Thymus (tissue), 11 donors: Measurements from ENCODE around the gene CCND2. TPM values are rescaled to one million over a fixed set of nuclear protein-coding genes. Genes with fewer than 3 reads are reported as not detected.

Experiments used
- DNase-seq, 9 donors: peaks; one replicate each; pipeline ENCODE4 v3.0.0-alpha.2; 2013; ENCODE audit warnings: low spot score in 9 of 9, low read depth in 6 of 9, missing footprints in 1 of 9
- H3K27ac ChIP-seq, 2 donors: one replicate each; pipeline ENCODE4 v1.5.1; 2013; ENCODE audit warnings: control low read depth in 1 of 2, low read depth in 1 of 2, low read length in 1 of 2, mild to moderate bottlenecking in 1 of 2, moderate library complexity in 1 of 2
- H3K27me3 ChIP-seq, 2 donors: one replicate each; pipeline ENCODE4 v1.5.1; 2013; ENCODE audit warnings: low read length in 1 of 2; ENCODE audit not compliant: control insufficient read depth in 2 of 2, insufficient read depth in 1 of 2
- H3K36me3 ChIP-seq, 2 donors: one replicate each; pipeline ENCODE4 v1.5.1; 2013; ENCODE audit warnings: low read length in 1 of 2, mild to moderate bottlenecking in 1 of 2, moderate library complexity in 1 of 2; ENCODE audit not compliant: control insufficient read depth in 2 of 2, insufficient read depth in 2 of 2
- H3K4me1 ChIP-seq, 2 donors: one replicate each; pipeline ENCODE4 v1.5.1; 2013; ENCODE audit warnings: low read length in 2 of 2; ENCODE audit not compliant: control insufficient read depth in 2 of 2, insufficient read depth in 2 of 2
- H3K4me3 ChIP-seq, 2 donors: one replicate each; pipeline ENCODE4 v1.5.1; 2013; ENCODE audit warnings: low read length in 2 of 2, control low read depth in 1 of 2, mild to moderate bottlenecking in 1 of 2
- H3K9me3 ChIP-seq, 2 donors: one replicate each; pipeline ENCODE4 v1.5.1; 2013; ENCODE audit warnings: low read length in 1 of 2, mild to moderate bottlenecking in 1 of 2; ENCODE audit not compliant: control insufficient read depth in 2 of 2, insufficient read depth in 1 of 2
- WGBS: extraction: QIAGEN DNeasy Blood & Tissue Kit; methylation state at CpG from one replicate; pipeline ENCODE4 v1.1.7; 2013; 5-methylcytosine and 5-hydroxymethylcytosine counted together
- polyA plus RNA-seq: library from polyadenylated mRNA; stranded (reverse); fragments of 200-250 nt; gene quantifications from one replicate; pipeline ENCODE4 v1.2.3, GENCODE V29; 2013
- total RNA-seq: library from RNA; stranded (reverse); fragments of 120-200 nt; gene quantifications from one replicate; pipeline ENCODE4 v1.2.4, GENCODE V29; 2013
- donor health status: healthy.

The CCND2 gene
- total and polyA plus RNA-seq, 2 donors, result 16.0 to 53.6 TPM

DNA sequence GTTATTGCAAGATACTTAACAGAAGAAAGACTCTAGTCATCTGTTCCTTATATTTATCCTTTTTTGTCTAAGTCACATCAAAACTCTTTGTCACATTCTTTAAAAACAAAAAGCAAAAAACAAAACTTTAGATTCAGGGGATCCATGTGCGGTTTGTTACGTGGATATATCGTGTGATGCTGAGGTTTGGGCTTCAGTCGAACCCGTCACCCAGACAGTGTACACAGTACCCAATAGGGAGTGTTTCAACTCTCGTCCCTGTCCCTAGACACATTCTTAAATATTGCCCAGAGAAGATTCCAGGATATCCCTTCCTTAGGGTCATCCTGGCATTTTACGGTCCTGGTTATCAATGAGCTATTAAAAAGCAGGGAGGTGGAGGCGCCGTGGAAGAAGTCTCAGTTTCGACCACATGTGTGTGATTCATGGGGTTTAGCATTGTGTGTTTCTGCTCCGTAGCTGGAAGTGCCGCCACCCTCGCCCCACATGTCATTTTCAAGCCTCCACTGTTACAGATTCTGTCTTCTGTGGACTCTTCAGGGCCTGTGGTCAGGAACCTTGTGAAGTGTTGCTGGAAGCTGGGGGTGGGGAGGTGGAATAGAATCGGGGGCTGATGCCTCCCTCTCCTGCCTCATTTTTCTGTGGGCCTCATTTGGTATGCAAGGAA lies 19.9 kb downstream of the CCND2 start:
- H3K36me3 ChIP-seq, result peaks cover 4 to 35% of the 10 kb centered on the region in 2 donors
- H3K27me3 ChIP-seq, result no peaks in the 10 kb centered on the region
- no peaks in the 10 kb centered on the region for H3K4me1 ChIP-seq
- no peaks in the 10 kb centered on the region for H3K9me3 ChIP-seq
- no peak for DNase-seq
- 94% methylated on average over 14 of the region's 14 CpGs for WGBS
- no peak overlapping the region for H3K4me3 ChIP-seq
- no peak overlapping the region for H3K27ac ChIP-seq

DNA sequence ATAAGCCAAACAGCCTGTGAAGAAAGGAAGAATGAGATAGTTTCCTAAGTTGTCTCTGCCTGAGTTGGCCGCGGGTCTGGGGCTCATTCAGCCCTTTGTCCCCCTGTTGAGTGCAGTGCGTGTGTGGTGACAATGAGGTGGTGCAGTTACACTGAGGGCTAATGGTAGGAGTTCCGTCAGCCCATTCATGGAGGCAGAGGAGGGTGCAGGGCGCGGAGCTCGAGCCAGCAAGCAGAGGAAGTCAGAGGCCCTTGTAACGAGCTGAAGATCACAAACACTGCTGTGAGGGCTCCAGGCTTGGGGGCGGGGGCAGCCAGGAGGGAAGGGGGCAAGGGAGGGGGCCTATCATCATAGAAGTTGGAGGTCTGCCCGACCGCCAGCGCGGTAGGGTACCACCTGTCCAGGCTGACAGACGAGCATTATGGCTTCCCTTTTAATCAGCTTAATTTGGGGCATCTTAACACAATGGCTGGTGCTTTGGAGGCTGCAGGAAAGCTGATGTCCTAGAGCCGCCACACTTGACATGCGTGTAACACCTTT lies 20.5 kb downstream of the CCND2 start:
- H3K36me3 ChIP-seq, result peaks cover 4 to 37% of the 10 kb centered on the region in 2 donors
- no peaks in the 10 kb centered on the region for H3K4me1 ChIP-seq
- H3K27me3 ChIP-seq, result no peaks in the 10 kb centered on the region
- 84% methylated on average over 16 of the region's 16 CpGs for WGBS
- no peaks in the 10 kb centered on the region for H3K9me3 ChIP-seq
- H3K4me3 ChIP-seq, result no peak overlapping the region
- H3K27ac ChIP-seq, result no peak overlapping the region
- no peak for DNase-seq

DNA sequence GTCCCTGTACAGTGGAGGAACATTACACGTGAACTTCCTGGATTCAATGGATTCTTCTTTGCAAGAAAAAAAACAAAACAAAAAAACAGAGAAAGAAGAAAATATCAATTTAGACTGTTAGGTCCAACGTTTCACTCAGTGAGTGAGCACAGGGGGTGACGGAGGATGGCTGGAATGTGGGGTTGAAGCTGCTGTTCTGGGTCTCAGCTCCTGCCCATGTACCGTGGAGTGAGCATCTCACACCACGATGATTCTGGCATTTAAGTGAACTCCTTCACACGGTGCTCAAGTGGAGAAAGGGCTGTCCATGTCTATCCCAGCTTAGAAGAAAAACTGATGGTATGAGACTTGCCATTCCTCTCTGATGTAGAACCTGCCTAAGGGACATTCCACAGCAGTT lies 23.2 kb downstream of the CCND2 start:
- no peaks in the 10 kb centered on the region for H3K4me1 ChIP-seq
- no peak overlapping the region for H3K4me3 ChIP-seq
- H3K27me3 ChIP-seq, result no peaks in the 10 kb centered on the region
- 93% methylated on average over 6 of the region's 6 CpGs for WGBS
- peaks cover 0 to 30% of the 10 kb centered on the region in 2 donors for H3K36me3 ChIP-seq
- H3K9me3 ChIP-seq, result no peaks in the 10 kb centered on the region
- H3K27ac ChIP-seq, result no peak overlapping the region
- DNase-seq, result no peak

DNA sequence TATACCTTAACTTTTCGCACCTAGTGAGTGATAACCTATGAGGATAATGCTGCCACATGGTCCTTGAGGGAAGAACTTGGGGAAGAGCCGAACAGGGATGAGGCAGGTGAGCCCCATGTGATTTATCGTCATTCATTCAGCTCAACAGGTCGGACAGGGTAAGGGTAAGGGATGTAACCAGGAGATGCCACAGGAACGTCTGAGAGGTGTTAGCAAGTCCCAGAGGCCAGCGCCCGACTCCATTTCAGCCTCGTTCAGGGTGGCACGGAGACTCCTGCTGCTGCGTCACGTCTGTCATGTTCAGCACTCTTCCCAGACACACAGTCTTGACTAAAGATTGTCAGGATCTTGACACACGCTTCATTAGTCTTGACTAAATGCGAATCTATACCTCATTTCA lies 24.1 kb downstream of the CCND2 start:
- no peaks in the 10 kb centered on the region for H3K27me3 ChIP-seq
- no peak overlapping the region for H3K27ac ChIP-seq
- H3K9me3 ChIP-seq, result no peaks in the 10 kb centered on the region
- H3K36me3 ChIP-seq, result peaks cover 0 to 38% of the 10 kb centered on the region in 2 donors
- H3K4me3 ChIP-seq, result no peak overlapping the region
- WGBS, result 96% methylated on average over 13 of the region's 13 CpGs
- DNase-seq, result no peak
- H3K4me1 ChIP-seq, result no peaks in the 10 kb centered on the region

DNA sequence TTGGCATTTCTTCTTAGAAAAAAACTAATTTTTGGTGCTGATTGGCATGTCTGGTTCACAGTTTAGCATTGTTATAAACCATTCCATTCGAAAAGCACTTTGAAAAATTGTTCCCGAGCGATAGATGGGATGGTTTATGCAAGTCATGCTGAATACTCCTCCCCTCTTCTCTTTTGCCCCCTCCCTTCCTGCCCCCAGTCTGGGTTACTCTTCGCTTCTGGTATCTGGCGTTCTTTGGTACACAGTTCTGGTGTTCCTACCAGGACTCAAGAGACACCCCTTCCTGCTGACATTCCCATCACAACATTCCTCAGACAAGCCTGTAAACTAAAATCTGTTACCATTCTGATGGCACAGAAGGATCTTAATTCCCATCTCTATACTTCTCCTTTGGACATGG lies 27.3 kb downstream of the CCND2 start:
- 98% methylated on average over 5 of the region's 5 CpGs for WGBS
- Histone ChIP-seq H3K9me3 (no peaks in the 10 kb centered on the region), H3K4me1 (no peaks in the 10 kb centered on the region), H3K27me3 (no peaks in the 10 kb centered on the region), H3K36me3 (peaks cover 0 to 45% of the 10 kb centered on the region in 2 donors), H3K27ac (no peak overlapping the region), H3K4me3 (no peak overlapping the region)
- DNase-seq, result no peak

DNA sequence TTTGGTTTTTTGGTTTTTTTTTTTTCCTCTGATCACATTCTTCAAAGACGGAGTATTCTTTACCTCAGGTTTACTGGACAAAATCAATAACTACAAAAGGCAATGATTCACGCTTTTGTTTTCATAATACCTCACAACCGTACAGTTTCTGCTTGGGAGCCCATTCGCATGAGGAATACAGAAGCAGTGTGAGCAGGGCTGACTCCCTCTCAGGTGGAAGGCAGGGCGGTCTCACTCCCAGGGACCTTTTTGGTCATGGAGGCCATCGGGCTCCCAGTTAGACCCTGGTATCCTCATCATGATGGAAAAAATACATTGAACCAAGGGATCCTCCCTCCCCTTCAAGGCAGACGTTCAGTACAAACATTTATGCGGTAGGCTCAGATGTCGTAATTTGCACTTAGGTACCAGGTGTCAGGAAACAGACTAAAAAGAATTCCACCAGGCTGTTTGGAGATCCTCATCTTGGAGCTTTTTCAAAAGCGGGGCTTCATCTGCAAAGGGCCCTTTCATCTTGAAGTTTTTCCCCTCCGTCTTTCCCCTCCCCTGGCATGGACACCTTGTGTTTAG lies 28.5 kb downstream of the CCND2 start:
- no peaks in the 10 kb centered on the region for H3K9me3 ChIP-seq
- DNase-seq, result no peak
- peaks cover 0 to 43% of the 10 kb centered on the region in 2 donors for H3K36me3 ChIP-seq
- H3K4me1 ChIP-seq, result no peaks in the 10 kb centered on the region
- H3K4me3 ChIP-seq, result no peak overlapping the region
- no peak overlapping the region for H3K27ac ChIP-seq
- no peaks in the 10 kb centered on the region for H3K27me3 ChIP-seq
- 98% methylated on average over 11 of the region's 11 CpGs for WGBS

DNA sequence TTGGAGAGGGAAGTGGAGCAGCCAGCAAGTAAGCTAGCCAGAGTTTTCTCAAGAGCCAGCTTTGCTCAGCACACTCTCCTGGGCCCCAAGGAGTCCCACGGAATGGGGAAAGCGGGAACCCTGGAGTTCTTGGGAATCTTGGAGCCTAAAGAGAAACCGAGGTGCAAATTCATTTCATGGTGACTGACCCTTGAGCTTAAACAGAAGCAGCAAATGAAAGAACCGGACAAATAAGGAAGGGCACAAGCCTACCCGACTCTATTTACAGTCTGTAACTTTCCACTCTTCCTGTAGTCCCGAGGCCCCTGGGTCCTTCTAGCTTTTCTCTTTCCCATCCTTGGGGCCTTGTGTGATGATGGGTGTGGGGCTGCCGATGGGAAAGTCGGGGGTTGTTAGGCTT lies 29.3 kb downstream of the CCND2 start:
- Histone ChIP-seq H3K36me3 (peaks cover 0 to 40% of the 10 kb centered on the region in 2 donors), H3K9me3 (no peaks in the 10 kb centered on the region), H3K27ac (no peak overlapping the region), H3K27me3 (no peaks in the 10 kb centered on the region), H3K4me3 (no peak overlapping the region), H3K4me1 (no peaks in the 10 kb centered on the region)
- DNase-seq, result no peak
- 97% methylated on average over 8 of the region's 8 CpGs for WGBS

DNA sequence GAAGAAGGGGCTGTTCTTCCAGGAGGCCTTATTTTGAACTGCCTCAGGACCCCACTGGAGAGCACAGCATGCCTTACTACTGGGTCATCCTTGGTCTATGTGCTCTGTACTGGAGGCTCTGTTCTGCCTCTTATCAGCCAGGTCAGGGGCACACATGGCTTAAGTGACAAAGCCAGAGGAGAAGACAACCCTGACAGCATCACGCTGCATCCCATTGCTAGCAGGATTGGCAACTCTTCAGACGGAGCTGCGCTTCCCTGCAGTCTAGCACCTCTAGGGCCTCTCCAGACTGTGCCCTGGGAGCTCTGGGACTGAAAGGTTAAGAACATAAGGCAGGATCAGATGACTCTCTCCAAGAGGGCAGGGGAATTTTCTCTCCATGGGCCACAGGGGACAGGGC lies 30.2 kb downstream of the CCND2 start:
- Histone ChIP-seq H3K9me3 (no peaks in the 10 kb centered on the region), H3K4me1 (peaks cover 0 to 2% of the 10 kb centered on the region in 2 donors), H3K36me3 (peaks cover 0 to 34% of the 10 kb centered on the region in 2 donors), H3K27me3 (no peaks in the 10 kb centered on the region), H3K4me3 (no peak overlapping the region), H3K27ac (no peak overlapping the region)
- 100% methylated on average over 3 of the region's 3 CpGs for WGBS
- no peak for DNase-seq

DNA sequence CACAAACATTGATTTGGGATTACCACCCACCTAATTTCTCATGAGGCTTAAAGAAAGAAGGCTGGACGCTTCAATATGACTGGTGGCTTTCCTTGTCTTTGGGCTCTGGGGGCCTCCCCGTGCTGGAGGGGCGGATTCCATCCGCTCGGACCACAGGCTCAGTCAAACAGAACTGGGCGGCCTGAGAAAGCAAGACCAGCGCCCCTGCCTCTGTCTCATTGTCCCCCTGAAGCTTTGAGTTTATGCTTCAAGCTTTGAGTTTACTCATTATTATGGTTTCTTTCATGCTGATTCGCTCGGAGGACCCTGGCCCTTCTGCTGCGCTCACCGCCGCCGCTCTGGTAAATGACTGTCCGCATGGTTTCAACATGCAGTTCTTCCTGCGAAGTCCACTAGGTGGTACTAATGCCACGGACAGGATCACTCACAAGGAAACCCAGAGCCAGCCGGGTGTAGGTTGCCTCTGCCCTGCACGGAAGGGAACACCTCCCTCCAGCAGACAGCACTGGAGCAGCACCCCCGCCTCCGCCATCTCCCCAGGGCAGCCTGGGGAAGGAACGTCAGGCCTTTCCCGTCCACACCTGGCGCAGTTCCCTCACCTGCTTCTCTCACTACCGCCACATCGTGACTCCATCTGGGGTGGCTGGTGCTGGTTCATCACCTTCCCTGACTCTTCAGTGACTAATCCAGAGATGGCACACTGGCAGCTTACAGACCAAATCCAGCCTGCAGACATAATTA lies 34.2 kb downstream of the CCND2 start:
- DNase-seq, result peak in 2 of 9 donors; percentile 20 to 27
- Histone ChIP-seq H3K4me3 (no peak overlapping the region), H3K9me3 (no peaks in the 10 kb centered on the region), H3K27ac (peak overlapping the region in 1 of 2 donors; percentile 54), H3K36me3 (peaks cover 0 to 11% of the 10 kb centered on the region in 2 donors), H3K27me3 (no peaks in the 10 kb centered on the region), H3K4me1 (peaks cover 0 to 2% of the 10 kb centered on the region in 2 donors)
- 85% methylated on average over 25 of the region's 25 CpGs for WGBS
